Gastrocnemius medialis (tissue), 4 donors: ENCODE measurements around the gene ASAP2. TPM values are rescaled to one million over a fixed set of nuclear protein-coding genes. Genes with fewer than 3 reads are reported as not detected.

ENCODE experiments used
- ATAC-seq, 2 donors: fragments of 150-250 bp; one replicate each; pipeline ENCODE4 v1.9.1; 2016
- DNase-seq, 2 donors: peaks; one replicate each; pipeline ENCODE4 v3.0.0-alpha.2; 2019
- H3K27ac ChIP-seq, 4 donors: fragments of 200-600 bp; sonication (generic); 1 replicate in 1 of 4; 2 replicates in 3 of 4; pipeline ENCODE4 v1.5.1; 2016 to 2018; ENCODE audit warnings: mild to moderate bottlenecking in 2 of 4, moderate library complexity in 1 of 4
- H3K27me3 ChIP-seq, 3 donors: fragments of 200-600 bp; sonication (generic) in 2 of 3; 1 replicate in 1 of 3; 2 replicates in 2 of 3; pipeline versions ENCODE4 v1.5.1 to v1.6.0; 2016 to 2019; ENCODE audit warnings: mild to moderate bottlenecking in 1 of 3, moderate library complexity in 1 of 3
- H3K36me3 ChIP-seq, 2 donors: fragments of 200-600 bp; sonication (generic) in 1 of 2; one replicate each; pipeline ENCODE4 v1.5.1; 2017 to 2018
- H3K4me1 ChIP-seq, 2 donors: fragments of 200-600 bp; sonication (generic) in 1 of 2; one replicate each; pipeline ENCODE4 v1.5.1; 2016 to 2017; ENCODE audit warnings: mild to moderate bottlenecking in 2 of 2
- H3K4me3 ChIP-seq, 4 donors: fragments of 200-600 bp; sonication (generic) in 3 of 4; 1 replicate in 1 of 4; 2 replicates in 3 of 4; pipeline ENCODE4 v1.5.1; 2016 to 2019; ENCODE audit warnings: mild to moderate bottlenecking in 2 of 4
- H3K9me3 ChIP-seq, 3 donors: fragments of 200-600 bp; sonication (generic) in 2 of 3; 1 replicate in 1 of 3; 2 replicates in 2 of 3; pipeline ENCODE4 v1.5.1; 2016 to 2019
- CTCF ChIP-seq, 5 experiments: fragments of 450-650 bp in 3 of 5; fragments of 200-600 bp in 2 of 5; sonication (generic) in 2 of 5; IDR thresholded peaks in 4 of 5; conservative IDR thresholded peaks in 1 of 5; 1 replicate in 4 of 5; 2 replicates in 1 of 5; pipeline ENCODE4 v1.5.1; 2016 to 2019; ENCODE audit warnings: antibody characterized with exemption in 5 of 5, mild to moderate bottlenecking in 3 of 5, moderate library complexity in 3 of 5
- POLR2A ChIP-seq, 2 donors: fragments of 450-650 bp; IDR thresholded peaks; one replicate each; pipeline ENCODE4 v1.6.1; 2017; ENCODE audit warnings: antibody characterized with exemption in 2 of 2, mild to moderate bottlenecking in 2 of 2, moderate library complexity in 2 of 2
- in situ Hi-C, 4 donors: fragments of 200-750 bp; cut with MboI; loops; one replicate each; pipeline versions ENCODE4 v1.15.0 to v1.8.0; 2017; ENCODE audit warnings: low sequenced_read_pairs in 4 of 4
- intact Hi-C: fragments of 100-400 bp; cut with DNase I; formaldehyde crosslinking; loops from one replicate; pipeline ENCODE4 v1.15.1; 2023; ENCODE audit warnings: low total_unique reads
- total RNA-seq, 4 donors: library from RNA; depleted of rRNA; stranded (reverse); fragments of >200 nt; gene quantifications; one replicate each; pipeline versions ENCODE4 v1.1.0 to v1.2.3, GENCODE V29; 2016

The ASAP2 gene
- total RNA-seq, 4 donors from 2014 or later = 1.9 to 4.0 (median 3.4) TPM

DNA sequence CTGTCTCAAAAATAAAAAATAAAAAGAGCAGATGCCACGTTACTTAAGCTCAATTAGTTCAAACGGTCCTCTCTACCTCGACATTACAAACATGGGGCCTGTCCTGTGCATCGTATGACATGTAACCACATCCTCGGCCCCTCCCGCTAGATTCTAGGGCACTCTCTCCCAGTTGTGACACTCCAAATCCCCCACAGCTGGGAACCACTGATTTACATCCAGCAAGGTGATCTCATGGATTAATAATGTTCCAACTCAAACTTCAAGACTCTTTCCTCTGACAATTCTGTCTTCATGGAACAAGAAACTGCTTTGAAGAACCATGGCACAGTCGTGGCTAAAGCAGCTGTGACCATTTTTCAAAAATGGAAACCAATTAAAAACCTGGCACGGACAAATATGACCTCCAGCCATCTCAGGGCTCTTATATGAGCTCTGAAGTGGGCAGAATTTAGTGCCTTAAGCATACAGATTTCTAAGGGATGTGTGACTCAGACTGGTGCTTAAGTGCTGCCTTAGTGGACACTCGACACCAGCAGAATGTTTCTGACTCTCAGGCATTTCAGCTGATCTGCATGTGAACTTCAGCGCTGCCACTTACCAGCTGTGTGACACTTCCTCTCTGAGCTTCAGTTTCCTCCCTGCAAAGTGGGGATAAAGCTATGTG lies 31.7 kb upstream of the ASAP2 start:
- no peak for TF ChIP-seq POLR2A (IDR thresholded peaks at IDR 0.05)
- TF ChIP-seq CTCF (IDR thresholded peaks at IDR 0.05 in 4 of 5, conservative IDR thresholded peaks at IDR 0.05 in 1 of 5) = no peak
- no peaks in the 10 kb centered on the region for H3K9me3 ChIP-seq
- in situ Hi-C loops (no loop called here), intact Hi-C loops (no loop called here)
- no peaks in the 10 kb centered on the region for H3K36me3 ChIP-seq
- DNase-seq (no peak), ATAC-seq (no peak)
- H3K4me1 ChIP-seq = no peaks in the 10 kb centered on the region
- no peak overlapping the region for H3K27ac ChIP-seq
- no peaks in the 10 kb centered on the region for H3K27me3 ChIP-seq
- H3K4me3 ChIP-seq = no peak overlapping the region

- ATAC-seq (no peak), DNase-seq (no peak)
- Histone ChIP-seq H3K4me3 (no peak overlapping the region), H3K9me3 (no peaks in the 10 kb centered on the region), H3K36me3 (no peaks in the 10 kb centered on the region), H3K27me3 (no peaks in the 10 kb centered on the region), H3K27ac (peak overlapping the region in 3 of 4 donors; percentile 26 to 70 (median 56)), H3K4me1 (no peaks in the 10 kb centered on the region)
- in situ Hi-C loops = no loop called here
- no peak for TF ChIP-seq POLR2A (IDR thresholded peaks at IDR 0.05)
- no peak for TF ChIP-seq CTCF (IDR thresholded peaks at IDR 0.05 in 4 of 5, conservative IDR thresholded peaks at IDR 0.05 in 1 of 5)
- intact Hi-C loops = no loop called here
These were observed 28.3 kb upstream of the ASAP2 start for GRCh38 chr2:9178110-9178903.

- peak; percentile 62 to 66 for ATAC-seq
- TF ChIP-seq POLR2A (IDR thresholded peaks at IDR 0.05) = no peak
- TF ChIP-seq CTCF (IDR thresholded peaks at IDR 0.05 in 4 of 5, conservative IDR thresholded peaks at IDR 0.05 in 1 of 5) = no peak
- peak overlapping the region; percentile 26 to 70 (median 50) for H3K27ac ChIP-seq
- no peaks in the 10 kb centered on the region for H3K27me3 ChIP-seq
- no peaks in the 10 kb centered on the region for H3K9me3 ChIP-seq
- in situ Hi-C loops (no loop called here), intact Hi-C loops (no loop called here)
- H3K4me3 ChIP-seq = no peak overlapping the region
- peak in 1 of 2 donors; percentile 24 for DNase-seq
- no peaks in the 10 kb centered on the region for H3K36me3 ChIP-seq
- no peaks in the 10 kb centered on the region for H3K4me1 ChIP-seq
These were observed 27.6 kb upstream of the ASAP2 start for GRCh38 chr2:9178904-9179571.

DNA sequence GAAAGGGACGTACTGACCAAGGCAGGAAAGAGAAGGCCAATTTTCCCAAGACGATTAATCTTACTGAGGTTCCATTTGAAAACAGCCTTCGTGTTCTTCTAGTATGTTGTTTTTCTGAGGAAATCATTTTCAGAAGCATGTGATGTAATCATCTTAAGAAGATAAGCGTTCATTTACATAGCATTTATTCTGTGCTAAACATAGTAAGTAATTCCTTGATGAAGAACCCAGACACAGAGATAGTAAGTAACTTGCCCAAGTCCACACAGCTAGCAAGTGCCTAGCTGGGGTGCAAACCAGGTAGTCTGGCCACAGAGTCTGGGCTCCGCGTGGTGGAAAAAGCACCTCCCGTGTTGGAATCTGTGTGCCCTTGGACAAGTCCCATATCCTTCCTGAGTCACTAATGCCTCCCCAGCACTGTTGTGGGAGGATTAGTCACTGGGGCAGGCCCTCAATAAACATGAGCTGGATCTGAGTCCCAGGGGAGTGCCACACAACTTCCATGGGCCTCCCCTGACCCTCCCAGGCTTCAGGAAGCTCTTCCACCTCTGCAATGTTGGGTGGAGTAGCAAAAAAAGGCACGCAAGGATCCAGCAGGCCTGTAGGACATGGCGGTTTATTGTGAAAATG lies 26.9 kb upstream of the ASAP2 start:
- Histone ChIP-seq H3K4me1 (no peaks in the 10 kb centered on the region), H3K27me3 (no peaks in the 10 kb centered on the region), H3K27ac (peak overlapping the region; percentile 26 to 70 (median 50)), H3K9me3 (no peaks in the 10 kb centered on the region), H3K36me3 (no peaks in the 10 kb centered on the region), H3K4me3 (no peak overlapping the region)
- ATAC-seq = peak; percentile 16 to 53
- in situ Hi-C loops (no loop called here), intact Hi-C loops (no loop called here)
- peak in 1 of 2 donors; percentile 54 for DNase-seq
- TF ChIP-seq CTCF (IDR thresholded peaks at IDR 0.05 in 4 of 5, conservative IDR thresholded peaks at IDR 0.05 in 1 of 5) (no peak), POLR2A (IDR thresholded peaks at IDR 0.05) (no peak)
